ENCODE results near the gene RGS3.
"Not testable (repeated sequence)": the region's sequence is repeated elsewhere in the genome, so short reads cannot be mapped to it uniquely, and the experiment has no call there.

The RGS3 gene

GRCh38 chr9:113437716-113438115 is 25.8 kb upstream of the RGS3 start:
- H3K36me3 ChIP-seq (ENCODE audit: control insufficient read depth, insufficient read depth, low read length); H3K9me3 ChIP-seq (ENCODE audit: control insufficient read depth, insufficient read depth, low read length); H3K4me3 ChIP-seq (ENCODE audit: low read length); H3K27ac ChIP-seq (ENCODE audit: low read length); H3K27me3 ChIP-seq (ENCODE audit: control insufficient read depth, insufficient read depth, low read length); DNase-seq (ENCODE audit: low read depth, low spot score); H3K4me1 ChIP-seq (ENCODE audit: control insufficient read depth, insufficient read depth, low read length): not testable (repeated sequence)
- no CpG with 5 or more reads among the region's 1 CpG for whole genome bisulfite sequencing (ENCODE audit: insufficient coverage, insufficient read length)

- no CpG with 5 or more reads among the region's 2 CpGs for whole genome bisulfite sequencing (ENCODE audit: insufficient coverage, insufficient read length)
- no peak for DNase-seq (ENCODE audit: low read depth, low spot score)
Observed at GRCh38 chr9:113444736-113445135, 18.8 kb upstream of the RGS3 start.

GRCh38 chr9:113446323-113446740 is 17.2 kb upstream of the RGS3 start:
- H3K36me3 ChIP-seq (ENCODE audit: control insufficient read depth, insufficient read depth, low read length) = no peaks in the 10 kb centered on the region
- no peaks in the 10 kb centered on the region for H3K4me1 ChIP-seq (ENCODE audit: control insufficient read depth, insufficient read depth, low read length)
- WGBS (ENCODE audit: insufficient coverage, insufficient read length) = no CpG with 5 or more reads among the region's 3 CpGs
- H3K27me3 ChIP-seq (ENCODE audit: control insufficient read depth, insufficient read depth, low read length) = no peaks in the 10 kb centered on the region
- H3K27ac ChIP-seq (ENCODE audit: low read length) = no peak overlapping the region
- no peak overlapping the region for H3K4me3 ChIP-seq (ENCODE audit: low read length)
- no peak for DNase-seq (ENCODE audit: low read depth, low spot score)
- no peaks in the 10 kb centered on the region for H3K9me3 ChIP-seq (ENCODE audit: control insufficient read depth, insufficient read depth, low read length)

More at GRCh38 chr9:113444736-113445135, 18.8 kb upstream of the RGS3 start:
- H3K4me3 ChIP-seq (ENCODE audit: low read length) = no peak overlapping the region
- no peaks in the 10 kb centered on the region for H3K4me1 ChIP-seq (ENCODE audit: control insufficient read depth, insufficient read depth, low read length)
- no peaks in the 10 kb centered on the region for H3K9me3 ChIP-seq (ENCODE audit: control insufficient read depth, insufficient read depth, low read length)
- H3K27me3 ChIP-seq (ENCODE audit: control insufficient read depth, insufficient read depth, low read length) = no peaks in the 10 kb centered on the region
- no peaks in the 10 kb centered on the region for H3K36me3 ChIP-seq (ENCODE audit: control insufficient read depth, insufficient read depth, low read length)
- H3K27ac ChIP-seq (ENCODE audit: low read length) = no peak overlapping the region

GRCh38 chr9:113449376-113449775 is 14.2 kb upstream of the RGS3 start:
- no peak for DNase-seq (ENCODE audit: low read depth, low spot score)
- no peaks in the 10 kb centered on the region for H3K27me3 ChIP-seq (ENCODE audit: control insufficient read depth, insufficient read depth, low read length)
- H3K36me3 ChIP-seq (ENCODE audit: control insufficient read depth, insufficient read depth, low read length) = no peaks in the 10 kb centered on the region
- H3K9me3 ChIP-seq (ENCODE audit: control insufficient read depth, insufficient read depth, low read length) = no peaks in the 10 kb centered on the region
- WGBS (ENCODE audit: insufficient coverage, insufficient read length) = no CpG with 5 or more reads among the region's 2 CpGs
- no peak overlapping the region for H3K4me3 ChIP-seq (ENCODE audit: low read length)
- H3K27ac ChIP-seq (ENCODE audit: low read length) = no peak overlapping the region
- H3K4me1 ChIP-seq (ENCODE audit: control insufficient read depth, insufficient read depth, low read length) = no peaks in the 10 kb centered on the region

GRCh38 chr9:113452113-113452605 is 11.4 kb upstream of the RGS3 start:
- H3K9me3 ChIP-seq (ENCODE audit: control insufficient read depth, insufficient read depth, low read length) = no peaks in the 10 kb centered on the region
- no CpG with 5 or more reads among the region's 4 CpGs for WGBS (ENCODE audit: insufficient coverage, insufficient read length)
- H3K27ac ChIP-seq (ENCODE audit: low read length) = no peak overlapping the region
- H3K27me3 ChIP-seq (ENCODE audit: control insufficient read depth, insufficient read depth, low read length) = no peaks in the 10 kb centered on the region
- no peak for DNase-seq (ENCODE audit: low read depth, low spot score)
- no peaks in the 10 kb centered on the region; the same call in 1 of the 2 replicates for H3K4me1 ChIP-seq (ENCODE audit: control insufficient read depth, insufficient read depth, low read length)
- H3K4me3 ChIP-seq (ENCODE audit: low read length) = no peak overlapping the region
- H3K36me3 ChIP-seq (ENCODE audit: control insufficient read depth, insufficient read depth, low read length) = no peaks in the 10 kb centered on the region

- Histone ChIP-seq H3K27me3 (ENCODE audit: control insufficient read depth, insufficient read depth, low read length) (no peaks in the 10 kb centered on the region), H3K9me3 (ENCODE audit: control insufficient read depth, insufficient read depth, low read length) (no peaks in the 10 kb centered on the region), H3K36me3 (ENCODE audit: control insufficient read depth, insufficient read depth, low read length) (no peaks in the 10 kb centered on the region), H3K4me3 (ENCODE audit: low read length) (no peak overlapping the region), H3K27ac (ENCODE audit: low read length) (no peak overlapping the region), H3K4me1 (ENCODE audit: control insufficient read depth, insufficient read depth, low read length) (no peaks in the 10 kb centered on the region; the same call in 1 of the 2 replicates)
- no CpG with 5 or more reads among the region's 5 CpGs for WGBS (ENCODE audit: insufficient coverage, insufficient read length)
- no peak for DNase-seq (ENCODE audit: low read depth, low spot score)
Observed at GRCh38 chr9:113454914-113455761, 8.4 kb upstream of the RGS3 start.

GRCh38 chr9:113456235-113456634 is 7.3 kb upstream of the RGS3 start:
- Histone ChIP-seq H3K4me1 (ENCODE audit: control insufficient read depth, insufficient read depth, low read length) (no peaks in the 10 kb centered on the region; the same call in 1 of the 2 replicates), H3K36me3 (ENCODE audit: control insufficient read depth, insufficient read depth, low read length) (no peaks in the 10 kb centered on the region), H3K4me3 (ENCODE audit: low read length) (no peak overlapping the region), H3K9me3 (ENCODE audit: control insufficient read depth, insufficient read depth, low read length) (no peaks in the 10 kb centered on the region), H3K27me3 (ENCODE audit: control insufficient read depth, insufficient read depth, low read length) (no peaks in the 10 kb centered on the region), H3K27ac (ENCODE audit: low read length) (no peak overlapping the region)
- DNase-seq (ENCODE audit: low read depth, low spot score) = no peak
- no CpG with 5 or more reads among the region's 2 CpGs for WGBS (ENCODE audit: insufficient coverage, insufficient read length)

- Histone ChIP-seq H3K27me3 (ENCODE audit: control insufficient read depth, insufficient read depth, low read length) (peaks cover 5% of the 10 kb centered on the region; the same call in 1 of the 2 replicates), H3K4me1 (ENCODE audit: control insufficient read depth, insufficient read depth, low read length) (no peaks in the 10 kb centered on the region; the same call in 1 of the 2 replicates), H3K27ac (ENCODE audit: low read length) (no peak overlapping the region), H3K36me3 (ENCODE audit: control insufficient read depth, insufficient read depth, low read length) (no peaks in the 10 kb centered on the region), H3K9me3 (ENCODE audit: control insufficient read depth, insufficient read depth, low read length) (no peaks in the 10 kb centered on the region), H3K4me3 (ENCODE audit: low read length) (no peak overlapping the region)
- DNase-seq (ENCODE audit: low read depth, low spot score) = no peak
- WGBS (ENCODE audit: insufficient coverage, insufficient read length) = no CpG with 5 or more reads among the region's 3 CpGs
Observed at GRCh38 chr9:113461285-113461684, 2.2 kb upstream of the RGS3 start.

GRCh38 chr9:113461943-113462342 is 1.6 kb upstream of the RGS3 start:
- Histone ChIP-seq H3K27me3 (ENCODE audit: control insufficient read depth, insufficient read depth, low read length) (peaks cover 5% of the 10 kb centered on the region; the same call in 1 of the 2 replicates), H3K27ac (ENCODE audit: low read length) (no peak overlapping the region), H3K36me3 (ENCODE audit: control insufficient read depth, insufficient read depth, low read length) (no peaks in the 10 kb centered on the region), H3K4me1 (ENCODE audit: control insufficient read depth, insufficient read depth, low read length) (no peaks in the 10 kb centered on the region), H3K9me3 (ENCODE audit: control insufficient read depth, insufficient read depth, low read length) (no peaks in the 10 kb centered on the region), H3K4me3 (ENCODE audit: low read length) (no peak overlapping the region)
- no CpG with 5 or more reads among the region's 4 CpGs for WGBS (ENCODE audit: insufficient coverage, insufficient read length)
- no peak for DNase-seq (ENCODE audit: low read depth, low spot score)

GRCh38 chr9:113462781-113463286 is 693 bp upstream of the RGS3 start:
- Histone ChIP-seq H3K27ac (ENCODE audit: low read length) (no peak overlapping the region), H3K9me3 (ENCODE audit: control insufficient read depth, insufficient read depth, low read length) (no peaks in the 10 kb centered on the region), H3K36me3 (ENCODE audit: control insufficient read depth, insufficient read depth, low read length) (no peaks in the 10 kb centered on the region), H3K27me3 (ENCODE audit: control insufficient read depth, insufficient read depth, low read length) (peaks cover 5% of the 10 kb centered on the region; the same call in 1 of the 2 replicates), H3K4me1 (ENCODE audit: control insufficient read depth, insufficient read depth, low read length) (no peaks in the 10 kb centered on the region), H3K4me3 (ENCODE audit: low read length) (no peak overlapping the region)
- WGBS (ENCODE audit: insufficient coverage, insufficient read length) = no CpG with 5 or more reads among the region's 11 CpGs
- DNase-seq (ENCODE audit: low read depth, low spot score) = no peak

Data from iPS DF 6.9 (cell line).